Activated CD4-positive, alpha-beta T cell treated with anti-CD3 and anti-CD28 coated beads for 36 hours (primary cell): ENCODE results near the gene UTS2R. TPM values are rescaled to one million over a fixed set of nuclear protein-coding genes. Genes with fewer than 3 reads are reported as not detected.

ENCODE experiments used
- ATAC-seq: fragments of 200-7000 bp; cut with Tn5 transposase; one replicate; pipeline ENCODE4 v1.10.0; 2021; ENCODE audit warnings: mild to moderate bottlenecking, moderate library complexity
- CTCF ChIA-PET: fragments of 350-600 bp; sonication (Branson Sonifier 250); formaldehyde crosslinking; loops from one replicate; lab custom pipeline; 2021; ENCODE audit warnings: antibody characterized with exemption; lab: Charles Lee
- POLR2A ChIA-PET: fragments of 350-600 bp; sonication (Branson Sonifier 250); formaldehyde crosslinking; loops from one replicate; lab custom pipeline; 2021; ENCODE audit warnings: antibody characterized with exemption, inconsistent platforms; lab: Charles Lee
- DNase-seq: peaks from one replicate; pipeline ENCODE4 v3.0.0-alpha.2; 2020
- H3K27ac Mint-ChIP-seq: one replicate; pipeline ENCODE4 v1.8.0; 2021; ENCODE audit warnings: mixed read lengths
- H3K27me3 Mint-ChIP-seq: one replicate; pipeline ENCODE4 v1.8.0; 2021; ENCODE audit warnings: mixed read lengths
- H3K36me3 Mint-ChIP-seq: one replicate; pipeline ENCODE4 v1.8.0; 2021; ENCODE audit warnings: low read depth, mixed read lengths
- H3K4me1 Mint-ChIP-seq: one replicate; pipeline ENCODE4 v1.8.0; 2021; ENCODE audit warnings: mixed read lengths
- H3K4me3 Mint-ChIP-seq: one replicate; pipeline ENCODE4 v1.8.0; 2021; ENCODE audit warnings: mild to moderate bottlenecking, moderate library complexity, mixed read lengths
- H3K9me3 Mint-ChIP-seq: one replicate; pipeline ENCODE4 v1.8.0; 2021; ENCODE audit warnings: low read depth, mixed read lengths
- intact Hi-C, 2 experiments: fragments of 100-400 bp; cut with DNase I in 1 of 2; cut with micrococcal nuclease in 1 of 2; formaldehyde crosslinking; loops; one replicate each; pipeline versions ENCODE4 v1.14.2 to v1.15.1; 2022 to 2024; cut with DNase I, micrococcal nuclease
- total RNA-seq, 2 experiments: library from RNA; stranded (reverse); gene quantifications; one replicate each; pipeline ENCODE4 v1.2.3, GENCODE V29; 2021

The UTS2R gene
- total RNA-seq, 2 experiments from 2014 or later = not detected

GRCh38 chr17:82394278-82394677 lies 22.7 kb downstream of the UTS2R start:
- H3K9me3 Mint-ChIP-seq = no peaks in the 10 kb centered on the region
- POLR2A ChIA-PET = no interaction called here

DNA sequence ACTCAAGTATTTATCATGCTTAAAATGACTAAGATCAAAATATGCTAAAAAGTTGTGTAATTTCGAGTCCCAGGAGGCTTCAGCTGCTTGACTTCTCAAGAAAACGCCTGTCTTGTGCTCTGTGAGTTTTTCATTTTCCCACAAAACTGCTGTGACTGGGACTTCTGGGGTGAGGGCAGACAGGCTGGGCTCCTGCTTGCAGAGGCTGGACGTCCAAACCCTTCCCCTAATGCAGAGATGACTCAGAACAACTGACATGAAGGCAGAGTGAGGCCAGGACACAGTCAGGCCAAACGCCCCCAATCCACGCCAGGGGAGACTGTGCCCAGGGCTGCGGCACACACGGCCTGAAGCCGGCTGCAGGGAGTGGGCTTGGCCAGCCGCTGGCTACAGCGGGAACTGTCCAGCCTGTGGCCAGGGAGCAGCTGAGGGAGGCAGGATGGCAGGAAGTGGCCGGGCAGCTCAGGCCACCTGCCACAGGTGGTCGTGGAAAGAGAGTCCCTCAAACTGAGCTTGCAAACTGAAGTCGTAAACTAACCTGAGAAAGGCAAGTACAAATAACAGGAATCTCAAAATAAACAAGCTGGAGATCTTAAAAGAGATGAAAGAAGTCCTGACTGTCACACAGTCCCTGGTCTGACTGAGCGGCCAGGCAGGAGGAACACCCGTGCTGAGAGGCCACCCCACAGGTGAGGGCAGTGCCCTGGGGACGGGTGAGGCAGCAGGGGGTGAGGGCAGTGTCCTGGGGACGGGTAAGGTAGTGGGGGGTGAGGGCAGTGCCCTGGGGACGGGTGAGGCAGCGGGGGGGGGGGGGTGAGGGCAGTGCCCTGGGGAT lies 25.3 kb downstream of the UTS2R start:
- peaks cover 15% of the 10 kb centered on the region for H3K4me1 Mint-ChIP-seq
- DNase-seq = no peak
- H3K36me3 Mint-ChIP-seq = peaks cover 18% of the 10 kb centered on the region
- no peak for ATAC-seq
- CTCF ChIA-PET = no interaction called here
- H3K27me3 Mint-ChIP-seq = no peaks in the 10 kb centered on the region
- POLR2A ChIA-PET = no interaction called here
- H3K4me3 Mint-ChIP-seq = no peak overlapping the region
- no peaks in the 10 kb centered on the region for H3K9me3 Mint-ChIP-seq
- no peak overlapping the region for H3K27ac Mint-ChIP-seq
- intact Hi-C loops = no loop called here

More at GRCh38 chr17:82394278-82394677, 22.7 kb downstream of the UTS2R start:
- Mint-ChIP-seq H3K4me3 (no peak overlapping the region), H3K36me3 (peaks cover 10% of the 10 kb centered on the region), H3K27me3 (no peaks in the 10 kb centered on the region), H3K4me1 (peaks cover 2% of the 10 kb centered on the region), H3K27ac (no peak overlapping the region)
- intact Hi-C loops = no loop called here
- CTCF ChIA-PET = interaction anchor here (0.7 kb wide), 1 partner anchor 281 kb away, joined by 3 read pairs; no protein-coding TSS in a partner anchor
- DNase-seq (no peak), ATAC-seq (no peak)

- H3K36me3 Mint-ChIP-seq = peaks cover 19% of the 10 kb centered on the region
- H3K4me1 Mint-ChIP-seq = peaks cover 16% of the 10 kb centered on the region
- DNase-seq = no peak
- ChIA-PET CTCF (no interaction called here), POLR2A (no interaction called here)
- ATAC-seq = no peak
- H3K9me3 Mint-ChIP-seq = no peaks in the 10 kb centered on the region
- no peak overlapping the region for H3K4me3 Mint-ChIP-seq
- H3K27me3 Mint-ChIP-seq = no peaks in the 10 kb centered on the region
- intact Hi-C loops = no loop called here
- H3K27ac Mint-ChIP-seq = no peak overlapping the region
Measured at GRCh38 chr17:82397449-82398335, 26.1 kb downstream of the UTS2R start.

- Mint-ChIP-seq H3K4me1 (peaks cover 16% of the 10 kb centered on the region), H3K36me3 (peaks cover 27% of the 10 kb centered on the region), H3K27me3 (no peaks in the 10 kb centered on the region), H3K4me3 (no peak overlapping the region), H3K27ac (no peak overlapping the region), H3K9me3 (no peaks in the 10 kb centered on the region)
- DNase-seq (no peak), ATAC-seq (no peak)
- CTCF ChIA-PET = no interaction called here
- POLR2A ChIA-PET = no interaction called here
- intact Hi-C loops = no loop called here
Measured at GRCh38 chr17:82399041-82399441, 27.5 kb downstream of the UTS2R start.

DNA sequence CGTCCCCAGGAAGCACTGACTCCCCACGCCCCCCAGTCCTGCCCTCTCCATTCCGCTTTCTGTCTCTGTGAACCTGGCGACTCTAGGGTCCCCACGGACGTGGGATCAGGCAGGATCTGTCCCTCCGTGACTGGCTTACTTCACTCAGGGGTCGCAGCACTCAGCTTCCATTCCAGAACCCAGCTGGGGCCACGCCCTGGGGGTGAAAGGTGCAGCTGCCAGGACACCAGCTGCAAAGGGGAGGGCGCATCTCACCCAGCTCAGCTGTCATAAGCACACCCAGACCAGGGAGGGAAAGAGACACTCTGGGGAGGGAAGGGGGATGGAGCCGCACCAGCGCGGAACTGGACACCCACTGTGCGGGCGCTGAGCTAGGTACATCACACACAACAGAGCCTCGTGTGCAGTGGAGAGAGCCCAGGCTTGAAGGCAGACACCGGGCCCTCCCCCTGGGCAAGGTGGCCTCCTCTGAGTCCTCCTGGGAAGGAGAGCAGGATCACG lies 28.1 kb downstream of the UTS2R start:
- Mint-ChIP-seq H3K4me3 (no peak overlapping the region), H3K27ac (no peak overlapping the region), H3K4me1 (peaks cover 16% of the 10 kb centered on the region), H3K9me3 (no peaks in the 10 kb centered on the region), H3K27me3 (no peaks in the 10 kb centered on the region), H3K36me3 (peaks cover 24% of the 10 kb centered on the region)
- intact Hi-C loops = no loop called here
- ChIA-PET POLR2A (no interaction called here), CTCF (no interaction called here)
- DNase-seq = no peak
- no peak for ATAC-seq

DNA sequence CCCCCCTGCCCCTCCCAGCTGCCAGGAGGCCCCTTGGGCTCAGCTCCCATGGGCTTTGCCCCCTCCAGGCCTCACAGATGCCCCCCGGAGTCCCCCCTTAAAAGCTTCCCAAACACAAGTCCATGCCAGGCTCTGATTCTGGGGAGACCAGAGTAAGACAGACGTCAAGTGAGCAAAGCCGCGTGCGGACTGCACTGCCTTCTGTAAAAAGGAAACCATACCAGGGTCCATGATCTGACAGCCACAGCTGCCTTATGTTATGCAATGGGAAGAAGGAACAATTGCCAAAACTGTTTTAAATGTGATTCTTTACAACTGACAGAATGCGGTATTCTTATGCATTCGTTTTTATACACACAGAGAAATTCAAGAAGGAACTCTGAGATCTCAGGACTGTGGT lies 28.6 kb downstream of the UTS2R start:
- Mint-ChIP-seq H3K9me3 (no peaks in the 10 kb centered on the region), H3K4me3 (no peak overlapping the region), H3K27ac (no peak overlapping the region), H3K27me3 (no peaks in the 10 kb centered on the region), H3K36me3 (peaks cover 22% of the 10 kb centered on the region), H3K4me1 (peaks cover 16% of the 10 kb centered on the region)
- ChIA-PET POLR2A (no interaction called here), CTCF (interaction anchor here (0.7 kb wide), 1 partner anchor 379 kb away, joined by 4 read pairs; no protein-coding TSS in a partner anchor)
- DNase-seq (no peak), ATAC-seq (no peak)
- intact Hi-C loops = no loop called here

DNA sequence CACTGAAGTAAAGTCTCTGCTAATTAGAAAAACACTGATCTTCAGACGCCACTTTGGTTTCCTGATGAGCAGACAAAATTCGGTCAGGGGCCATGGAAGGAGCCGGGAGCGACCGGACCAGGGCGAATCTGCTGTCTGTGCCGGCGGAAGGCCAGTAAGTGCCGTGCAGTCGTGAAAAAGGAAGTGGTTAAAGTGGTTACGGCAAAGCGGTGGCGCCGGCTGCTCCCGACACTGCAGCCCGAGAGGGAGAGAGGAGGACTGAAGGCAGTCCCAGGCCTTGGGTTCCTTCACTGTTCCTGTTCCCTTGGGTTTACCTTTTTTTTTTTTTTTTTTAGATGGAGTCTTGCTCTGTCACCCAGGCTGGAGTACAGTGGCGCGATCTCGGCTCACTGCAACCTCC lies 29.3 kb downstream of the UTS2R start:
- intact Hi-C loops = no loop called here
- Mint-ChIP-seq H3K36me3 (peaks cover 21% of the 10 kb centered on the region), H3K4me1 (peaks cover 16% of the 10 kb centered on the region), H3K9me3 (no peaks in the 10 kb centered on the region), H3K27ac (peak overlapping the region; percentile 73), H3K27me3 (no peaks in the 10 kb centered on the region), H3K4me3 (peak overlapping the region; percentile 62)
- ChIA-PET CTCF (interaction anchor here (0.7 to 1.1 kb wide), 3 partner anchors 96 to 378 kb away, joined by 3 to 4 read pairs (median 3); no protein-coding TSS in a partner anchor), POLR2A (no interaction called here)
- ATAC-seq (peak; percentile 89), DNase-seq (peak; percentile 77)

- H3K4me3 Mint-ChIP-seq = no peak overlapping the region
- no peak overlapping the region for H3K27ac Mint-ChIP-seq
- intact Hi-C loops = no loop called here
Measured at GRCh38 chr17:82402865-82403264, 31.3 kb downstream of the UTS2R start.

DNA sequence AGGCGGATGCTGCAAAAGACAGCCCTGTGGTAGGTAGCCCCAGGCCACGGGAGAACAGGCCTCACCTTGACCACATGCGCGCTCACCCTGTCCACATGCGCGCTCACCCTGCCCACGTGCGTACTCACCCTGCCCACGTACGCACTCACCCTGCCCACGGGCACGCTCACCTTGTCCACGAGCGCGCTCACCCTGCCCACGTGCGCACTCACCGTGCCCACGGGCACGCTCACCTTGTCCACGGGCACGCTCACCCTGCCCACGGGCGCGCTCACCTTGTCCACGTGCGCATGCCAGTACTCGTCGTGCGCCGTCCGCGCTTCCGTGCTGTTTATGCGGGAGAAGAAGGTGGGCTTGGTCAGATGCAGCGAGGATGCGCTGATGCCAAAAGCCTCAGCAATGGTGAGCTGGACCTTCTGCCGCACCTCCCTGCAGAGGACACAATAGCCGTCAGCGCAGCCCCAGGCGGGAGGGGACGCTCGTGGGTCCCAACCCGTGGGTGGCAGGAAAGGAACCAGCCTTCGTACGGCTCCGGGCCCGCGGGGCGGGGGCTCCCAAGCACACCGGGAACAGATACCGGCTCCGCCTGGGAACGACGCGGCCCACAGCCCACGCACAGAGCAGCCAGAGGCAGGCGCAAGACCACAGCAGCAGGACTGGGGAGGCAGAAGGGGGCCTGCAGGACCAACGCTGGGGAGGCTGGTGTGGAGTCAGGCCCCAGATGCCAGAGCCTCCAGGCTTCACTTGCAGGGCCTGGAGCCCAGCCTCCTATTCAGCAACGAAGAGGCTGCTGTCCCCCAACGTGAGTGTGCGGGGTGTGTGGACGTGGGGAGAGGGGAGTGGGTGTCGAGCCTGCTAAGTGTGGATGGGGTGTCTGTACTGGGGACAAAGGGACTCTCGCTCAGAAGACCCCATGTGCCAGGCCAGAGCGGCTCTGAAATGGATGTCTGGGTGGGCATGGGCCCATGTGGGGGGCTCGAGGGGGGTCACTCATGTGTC lies 32.4 kb downstream of the UTS2R start:
- ATAC-seq = no peak
- no peak overlapping the region for H3K4me3 Mint-ChIP-seq
- H3K27ac Mint-ChIP-seq = no peak overlapping the region
- intact Hi-C loops = no loop called here
- ChIA-PET POLR2A (no interaction called here), CTCF (no interaction called here)
- DNase-seq = no peak
- no peaks in the 10 kb centered on the region for H3K9me3 Mint-ChIP-seq
- H3K36me3 Mint-ChIP-seq = peaks cover 23% of the 10 kb centered on the region
- peaks cover 21% of the 10 kb centered on the region for H3K4me1 Mint-ChIP-seq
- H3K27me3 Mint-ChIP-seq = no peaks in the 10 kb centered on the region

More at GRCh38 chr17:82402865-82403264, 31.3 kb downstream of the UTS2R start:
- no peak for DNase-seq
- ChIA-PET CTCF (no interaction called here), POLR2A (no interaction called here)
- no peaks in the 10 kb centered on the region for H3K9me3 Mint-ChIP-seq
- no peaks in the 10 kb centered on the region for H3K27me3 Mint-ChIP-seq
- H3K4me1 Mint-ChIP-seq = peaks cover 21% of the 10 kb centered on the region
- H3K36me3 Mint-ChIP-seq = peaks cover 21% of the 10 kb centered on the region
- ATAC-seq = no peak

- H3K4me3 Mint-ChIP-seq = no peak overlapping the region
- ChIA-PET POLR2A (no interaction called here), CTCF (no interaction called here)
- intact Hi-C loops = no loop called here
- peaks cover 25% of the 10 kb centered on the region for H3K36me3 Mint-ChIP-seq
- DNase-seq (no peak), ATAC-seq (no peak)
- no peaks in the 10 kb centered on the region for H3K9me3 Mint-ChIP-seq
- no peak overlapping the region for H3K27ac Mint-ChIP-seq
- peaks cover 21% of the 10 kb centered on the region for H3K4me1 Mint-ChIP-seq
- H3K27me3 Mint-ChIP-seq = no peaks in the 10 kb centered on the region
Measured at GRCh38 chr17:82405051-82405450, 33.5 kb downstream of the UTS2R start.
